HG03342 (cell line): ENCODE measurements around the gene SLC4A1AP.
"Not testable (repeated sequence)": the region's sequence is repeated elsewhere in the genome, so short reads cannot be mapped to it uniquely, and the experiment has no call there.

Source experiments
- ATAC-seq: cut with Tn5 transposase; IDR thresholded peaks from one replicate; pipeline ENCODE4 v1.9.1; 2021; ENCODE audit warnings: mild to moderate bottlenecking, moderate library complexity; ENCODE audit not compliant: unreplicated experiment

SLC4A1AP gene

DNA sequence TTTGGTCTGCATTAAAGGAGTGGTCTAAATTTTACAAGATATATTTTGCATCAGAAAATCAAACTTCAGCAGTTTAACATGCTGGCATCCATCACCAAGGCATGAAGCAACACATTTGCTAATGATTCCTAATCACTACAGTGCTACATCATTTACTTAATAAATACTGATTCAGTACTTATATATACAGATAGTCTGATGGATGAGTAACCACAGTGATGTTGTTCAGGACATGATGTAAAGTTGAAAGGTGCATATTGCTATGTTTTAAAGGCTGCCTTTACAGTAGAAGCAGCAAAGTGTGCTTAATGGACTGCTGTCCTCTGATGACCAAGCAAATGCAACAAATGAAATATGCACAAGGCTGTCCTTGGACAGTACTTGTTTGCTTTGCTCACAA is 11.3 kb upstream of the SLC4A1AP start:
- no peak for ATAC-seq

GRCh38 chr2:27652790-27653189 is 10.9 kb upstream of the SLC4A1AP start:
- no peak for ATAC-seq

DNA sequence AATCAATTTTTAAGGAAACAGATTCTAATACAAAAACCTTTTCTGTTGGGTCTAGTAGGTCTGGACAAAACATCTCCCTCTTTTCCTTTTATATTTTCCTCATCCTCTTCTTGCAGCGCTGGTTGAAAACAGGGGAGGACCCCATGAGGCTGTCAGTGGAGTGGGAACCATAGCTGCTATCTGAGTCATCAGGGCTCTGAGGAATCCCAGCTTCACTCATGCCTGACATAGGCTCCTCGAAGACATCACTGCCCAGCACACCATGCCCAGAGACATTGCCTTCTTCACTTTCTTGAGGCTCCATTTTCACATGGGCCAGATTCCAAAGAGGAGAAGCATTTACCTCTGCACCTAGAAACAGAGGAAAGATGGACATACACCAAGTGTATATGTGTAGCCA is 10.3 kb upstream of the SLC4A1AP start:
- ATAC-seq = no peak

DNA sequence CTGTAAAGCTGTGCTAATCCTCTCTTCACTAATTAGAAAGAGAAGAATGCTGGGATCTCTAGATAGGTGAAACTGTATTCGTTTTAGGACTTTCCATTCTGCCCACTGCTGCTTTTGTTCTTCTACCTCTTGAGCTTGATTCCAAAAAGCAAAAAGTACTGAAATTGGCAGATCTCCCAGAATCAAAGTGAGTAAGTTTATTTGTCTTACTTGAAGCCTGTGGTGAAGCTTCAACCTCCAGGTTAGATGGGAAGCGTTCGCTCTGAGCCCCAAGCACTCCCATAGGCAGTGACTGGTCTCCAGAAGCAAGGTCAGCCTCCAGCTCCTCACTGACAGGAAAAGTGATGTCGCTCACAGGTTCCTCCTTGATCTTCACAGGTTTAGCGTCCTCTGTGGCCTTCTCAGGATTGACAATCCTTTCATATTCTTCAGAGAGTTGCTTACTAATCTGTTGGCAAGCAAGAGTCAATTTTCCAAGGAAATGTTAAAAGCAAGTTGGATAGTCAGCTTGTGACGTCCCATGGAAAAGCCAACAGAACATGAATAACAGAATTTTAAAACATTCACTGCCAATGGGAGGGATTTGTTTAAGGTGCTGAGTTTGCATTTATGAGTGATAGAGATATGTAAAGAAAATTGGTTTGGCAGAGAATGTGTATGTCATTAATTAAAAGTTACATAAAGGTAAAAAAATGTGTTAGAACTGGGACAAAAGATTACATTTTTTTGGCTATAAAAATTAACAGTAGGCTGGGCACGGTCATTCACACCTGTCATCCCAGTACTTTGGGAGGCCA is 8.3 kb upstream of the SLC4A1AP start:
- no peak for ATAC-seq

GRCh38 chr2:27661371-27661770 is 2.3 kb upstream of the SLC4A1AP start:
- ATAC-seq = no peak

DNA sequence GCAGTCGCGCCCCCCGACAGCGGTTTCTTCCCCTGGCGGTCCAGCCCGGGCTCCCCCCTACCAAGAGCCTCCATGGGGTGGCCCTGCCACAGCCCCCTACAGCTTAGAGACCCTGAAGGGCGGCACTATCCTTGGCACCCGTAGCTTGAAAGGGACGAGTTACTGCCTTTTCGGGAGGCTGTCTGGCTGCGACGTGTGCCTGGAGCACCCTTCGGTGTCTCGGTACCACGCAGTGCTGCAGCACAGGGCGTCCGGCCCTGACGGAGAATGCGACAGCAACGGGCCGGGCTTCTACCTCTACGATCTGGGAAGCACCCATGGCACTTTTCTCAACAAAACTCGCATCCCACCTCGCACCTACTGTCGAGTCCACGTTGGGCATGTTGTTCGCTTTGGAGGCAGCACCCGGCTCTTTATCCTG is 475 bp downstream of the SLC4A1AP start:
- ATAC-seq = no peak

DNA sequence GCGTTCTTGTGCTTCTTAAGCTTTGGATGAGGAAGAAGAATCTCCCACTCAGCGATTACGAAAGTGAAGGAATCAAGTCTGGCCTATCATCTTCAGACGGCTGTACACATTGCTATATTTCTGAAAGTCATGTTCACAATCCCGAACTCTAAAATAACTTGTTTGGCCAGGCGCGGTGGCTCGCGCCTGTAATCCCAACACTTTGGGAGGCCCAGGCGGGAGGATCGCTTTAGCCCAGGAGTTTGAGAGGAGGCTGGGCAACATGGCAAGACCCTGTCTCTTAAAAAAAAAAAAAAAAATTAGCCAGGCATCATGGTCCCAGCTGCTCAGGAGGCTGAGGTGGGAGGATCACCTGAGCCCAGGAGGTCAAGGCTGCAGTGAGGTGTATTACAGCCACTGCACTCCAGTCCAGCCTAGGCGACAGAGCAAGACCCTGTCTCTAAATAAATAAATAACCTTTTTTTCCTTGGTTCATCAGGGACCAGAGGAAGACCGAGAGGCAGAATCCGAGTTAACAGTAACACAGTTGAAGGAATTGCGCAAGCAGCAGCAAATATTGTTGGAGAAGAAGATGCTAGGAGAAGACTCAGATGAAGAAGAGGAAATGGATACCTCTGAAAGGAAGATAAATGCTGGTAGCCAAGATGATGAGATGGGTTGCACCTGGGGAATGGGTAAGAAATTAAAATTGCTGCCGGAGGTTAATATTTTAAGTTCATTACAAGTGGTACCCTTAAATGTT is 1.1 kb downstream of the SLC4A1AP start:
- ATAC-seq = no peak

GRCh38 chr2:27667446-27667845 is 3.8 kb downstream of the SLC4A1AP start:
- ATAC-seq = no peak

GRCh38 chr2:27671235-27671634 is 7.5 kb downstream of the SLC4A1AP start:
- ATAC-seq = no peak

- no peak for ATAC-seq
Measured at GRCh38 chr2:27672723-27673486, 9.2 kb downstream of the SLC4A1AP start.

GRCh38 chr2:27680571-27680970 is 16.9 kb downstream of the SLC4A1AP start:
- no peak for ATAC-seq

DNA sequence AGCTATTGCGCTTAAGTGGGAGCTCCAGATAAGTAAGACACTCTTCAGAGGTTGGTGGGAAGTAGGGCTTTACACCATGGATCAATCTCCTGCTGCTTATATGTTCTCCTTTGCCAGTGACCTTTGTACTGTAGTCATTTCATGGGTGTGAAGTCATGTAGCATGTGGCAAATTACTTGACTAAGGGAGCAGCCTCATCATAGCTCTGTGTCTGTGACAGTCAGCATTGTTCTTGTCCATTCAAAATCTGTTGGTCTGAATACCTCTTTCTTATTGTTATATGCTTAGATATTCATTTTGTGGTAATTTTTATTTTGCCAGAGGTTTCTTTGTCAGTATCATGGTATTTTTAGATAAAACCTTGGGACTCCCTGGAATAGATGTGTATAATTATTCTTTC is 18.2 kb downstream of the SLC4A1AP start:
- ATAC-seq = no peak

DNA sequence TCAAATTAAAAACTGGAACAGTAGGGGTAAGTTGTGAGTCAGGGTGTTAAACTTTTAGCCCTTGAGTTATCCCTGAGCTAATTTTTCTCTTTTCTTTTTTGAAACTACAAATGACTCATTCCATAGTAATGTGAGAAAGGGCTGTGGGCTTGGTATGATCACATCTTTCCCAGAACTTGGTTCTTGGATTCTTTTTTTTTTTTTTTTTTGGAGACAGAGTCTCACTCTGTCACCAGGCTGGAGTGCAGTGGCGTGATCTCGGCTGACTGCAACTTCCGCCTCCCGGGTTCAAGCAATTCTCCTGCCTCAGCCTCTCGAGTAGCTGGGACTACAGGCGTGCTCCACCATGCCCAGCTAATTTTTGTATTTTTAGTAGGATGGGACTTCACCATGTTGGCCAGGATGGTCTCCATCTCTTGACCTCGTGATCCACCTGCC is 18.7 kb downstream of the SLC4A1AP start:
- not testable (repeated sequence) for ATAC-seq

GRCh38 chr2:27683390-27684071 is 19.8 kb downstream of the SLC4A1AP start:
- ATAC-seq = peak; percentile 86

GRCh38 chr2:27685006-27685405 is 21.3 kb downstream of the SLC4A1AP start:
- ATAC-seq = not testable (repeated sequence)

DNA sequence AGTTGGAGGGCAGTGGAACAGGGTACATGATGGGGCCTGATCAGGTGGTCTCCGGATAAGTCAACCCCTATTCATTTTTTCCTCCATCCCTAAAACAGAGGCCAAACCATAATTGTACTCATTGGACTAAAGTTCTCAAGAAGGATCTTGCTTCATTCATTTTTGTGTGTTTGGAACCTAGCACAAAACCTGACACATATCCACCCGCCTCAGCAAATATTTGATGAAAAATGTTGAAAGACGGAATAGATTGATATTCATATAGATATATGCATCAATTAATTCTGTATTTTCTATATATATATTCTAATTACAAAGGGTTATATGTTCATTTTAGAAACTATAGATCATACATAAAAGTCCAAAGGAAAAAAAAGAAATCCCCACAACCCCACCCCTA is 21.9 kb downstream of the SLC4A1AP start:
- no peak for ATAC-seq

DNA sequence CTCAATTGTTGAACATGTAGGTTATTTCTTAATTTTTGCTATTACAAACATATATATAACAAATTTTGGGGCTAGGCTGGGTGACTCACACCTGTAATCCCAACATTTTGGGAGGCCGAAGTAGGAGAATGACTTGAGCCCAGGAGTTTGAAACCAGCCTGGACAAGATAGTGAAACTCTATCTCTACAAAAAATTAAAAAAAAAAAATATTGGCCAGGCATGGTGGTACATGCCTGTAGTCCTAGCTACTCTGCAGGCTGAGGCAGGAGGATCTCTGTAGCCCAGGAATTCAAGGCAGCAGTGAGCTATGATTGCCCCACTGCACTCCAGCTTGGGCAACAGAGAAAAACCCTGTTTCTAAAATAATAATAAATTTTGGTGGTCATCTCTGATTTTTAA is 23.5 kb downstream of the SLC4A1AP start:
- ATAC-seq = no peak

GRCh38 chr2:27689424-27689823 is 25.7 kb downstream of the SLC4A1AP start:
- no peak for ATAC-seq

- no peak for ATAC-seq
Measured at GRCh38 chr2:27690052-27690451, 26.4 kb downstream of the SLC4A1AP start.

GRCh38 chr2:27697660-27698059 is 34.0 kb downstream of the SLC4A1AP start:
- no peak for ATAC-seq

- ATAC-seq = no peak
Measured at GRCh38 chr2:27701676-27702075, 38.0 kb downstream of the SLC4A1AP start.
